Measurements from ENCODE around the gene SNX19. TPM values are rescaled to one million over a fixed set of nuclear protein-coding genes. Genes with fewer than 3 reads are reported as not detected.

SNX19 gene
- total RNA-seq, 1 donor from 2014 or later, result 60.4 TPM

DNA sequence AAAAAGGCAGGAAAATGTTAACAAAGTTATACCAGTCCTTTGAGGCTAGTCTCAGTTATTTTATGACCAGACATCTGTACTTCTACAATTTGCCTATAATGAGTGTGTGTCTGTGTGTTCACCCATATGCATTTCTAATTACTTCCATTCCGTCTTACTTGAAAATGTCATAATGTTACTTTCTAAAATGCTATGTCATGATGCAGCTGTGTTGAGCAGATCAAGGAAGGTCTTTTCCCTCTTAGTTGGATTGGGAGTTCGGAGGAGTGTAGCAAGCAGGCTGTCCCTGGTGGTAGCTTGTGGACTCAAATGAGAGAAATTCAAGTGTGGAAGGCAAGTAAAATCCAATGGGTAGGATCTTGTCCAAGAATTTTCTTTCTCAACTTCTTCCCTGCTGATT, 3.0 kb downstream of the SNX19 start:
- TF ChIP-seq, protein P1, sequence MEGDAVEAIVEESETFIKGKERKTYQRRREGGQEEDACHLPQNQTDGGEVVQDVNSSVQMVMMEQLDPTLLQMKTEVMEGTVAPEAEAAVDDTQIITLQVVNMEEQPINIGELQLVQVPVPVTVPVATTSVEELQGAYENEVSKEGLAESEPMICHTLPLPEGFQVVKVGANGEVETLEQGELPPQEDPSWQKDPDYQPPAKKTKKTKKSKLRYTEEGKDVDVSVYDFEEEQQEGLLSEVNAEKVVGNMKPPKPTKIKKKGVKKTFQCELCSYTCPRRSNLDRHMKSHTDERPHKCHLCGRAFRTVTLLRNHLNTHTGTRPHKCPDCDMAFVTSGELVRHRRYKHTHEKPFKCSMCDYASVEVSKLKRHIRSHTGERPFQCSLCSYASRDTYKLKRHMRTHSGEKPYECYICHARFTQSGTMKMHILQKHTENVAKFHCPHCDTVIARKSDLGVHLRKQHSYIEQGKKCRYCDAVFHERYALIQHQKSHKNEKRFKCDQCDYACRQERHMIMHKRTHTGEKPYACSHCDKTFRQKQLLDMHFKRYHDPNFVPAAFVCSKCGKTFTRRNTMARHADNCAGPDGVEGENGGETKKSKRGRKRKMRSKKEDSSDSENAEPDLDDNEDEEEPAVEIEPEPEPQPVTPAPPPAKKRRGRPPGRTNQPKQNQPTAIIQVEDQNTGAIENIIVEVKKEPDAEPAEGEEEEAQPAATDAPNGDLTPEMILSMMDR (IDR thresholded peaks at IDR 0.05), result no peak
- Mint-ChIP-seq H3K4me3 (no peak overlapping the region), H3K36me3 (ENCODE audit: low read depth) (peaks cover 57% of the 10 kb centered on the region), H3K27me3 (no peaks in the 10 kb centered on the region), H3K27ac (no peak overlapping the region), H3K9me3 (no peaks in the 10 kb centered on the region), H3K4me1 (peaks cover 41% of the 10 kb centered on the region)
- CTCF ChIA-PET, result no interaction called here
- ATAC-seq (ENCODE audit: low read depth) (no peak), DNase-seq (no peak)
- POLR2A ChIA-PET, result no interaction called here
- intact Hi-C loops (cut with micrococcal nuclease), result loop anchor here (10.0 kb wide), 1 partner anchor 908 kb away; the partner anchor contains the start of gene PRDM10

DNA sequence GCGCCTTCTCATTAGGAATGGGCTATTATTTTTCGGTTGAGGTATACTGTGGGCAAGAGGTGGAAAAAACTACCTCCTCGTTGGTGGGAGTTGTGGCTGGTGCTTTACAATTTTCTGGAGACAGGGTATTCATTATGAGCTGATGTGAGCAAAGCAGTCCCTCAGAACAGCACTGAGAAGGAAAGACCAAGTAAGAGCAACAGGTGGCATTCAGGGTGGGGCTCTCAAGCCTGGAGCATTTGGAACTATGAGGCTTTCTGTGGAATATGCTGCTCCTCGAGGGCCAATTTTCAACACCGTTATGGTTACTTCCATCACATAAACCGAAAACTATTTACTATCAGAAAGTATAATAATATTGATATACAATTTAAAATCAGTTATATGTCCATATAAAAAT, 3.7 kb downstream of the SNX19 start:
- TF ChIP-seq, protein P1 (IDR thresholded peaks at IDR 0.05), result no peak
- POLR2A ChIA-PET, result no interaction called here
- Mint-ChIP-seq H3K36me3 (ENCODE audit: low read depth) (peaks cover 64% of the 10 kb centered on the region), H3K4me1 (peaks cover 41% of the 10 kb centered on the region), H3K9me3 (no peaks in the 10 kb centered on the region), H3K27ac (no peak overlapping the region), H3K4me3 (no peak overlapping the region), H3K27me3 (no peaks in the 10 kb centered on the region)
- no peak for DNase-seq
- ATAC-seq (ENCODE audit: low read depth), result no peak
- CTCF ChIA-PET, result interaction anchor here (1.3 kb wide), 1 partner anchor 50 kb away, joined by 4 read pairs; no protein-coding TSS in a partner anchor
- intact Hi-C loops (cut with micrococcal nuclease), result loop anchor here (10.0 kb wide), 1 partner anchor 908 kb away; the partner anchor contains the start of gene PRDM10

DNA sequence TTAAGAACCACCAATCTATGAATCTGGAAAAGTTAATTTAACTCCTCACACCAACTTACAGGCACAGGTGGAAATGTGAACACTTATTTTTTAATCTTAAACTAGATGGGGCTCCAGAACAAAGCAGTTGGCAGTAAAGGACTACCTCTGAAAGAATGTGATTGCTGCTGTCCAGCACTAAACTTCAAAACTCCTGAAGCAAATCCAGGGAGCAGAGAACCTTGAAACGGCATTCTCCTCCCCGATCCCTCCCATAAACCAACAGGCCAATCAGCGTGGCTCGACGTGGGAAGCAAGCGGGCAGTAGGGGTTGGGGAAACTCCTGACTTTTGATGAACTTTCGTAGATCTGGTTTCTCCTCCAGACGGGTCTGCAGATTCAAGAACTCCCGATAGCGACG, 5.0 kb downstream of the SNX19 start:
- Mint-ChIP-seq H3K9me3 (no peaks in the 10 kb centered on the region), H3K27ac (no peak overlapping the region), H3K27me3 (no peaks in the 10 kb centered on the region), H3K4me1 (peaks cover 34% of the 10 kb centered on the region), H3K36me3 (ENCODE audit: low read depth) (peaks cover 77% of the 10 kb centered on the region), H3K4me3 (no peak overlapping the region)
- no peak for ATAC-seq (ENCODE audit: low read depth)
- intact Hi-C loops (cut with micrococcal nuclease), result loop anchor here (10.0 kb wide), 1 partner anchor 907 kb away; the partner anchor contains the start of gene PRDM10
- DNase-seq, result no peak
- CTCF ChIA-PET, result no interaction called here
- POLR2A ChIA-PET, result no interaction called here
- TF ChIP-seq, protein P1 (IDR thresholded peaks at IDR 0.05), result no peak

DNA sequence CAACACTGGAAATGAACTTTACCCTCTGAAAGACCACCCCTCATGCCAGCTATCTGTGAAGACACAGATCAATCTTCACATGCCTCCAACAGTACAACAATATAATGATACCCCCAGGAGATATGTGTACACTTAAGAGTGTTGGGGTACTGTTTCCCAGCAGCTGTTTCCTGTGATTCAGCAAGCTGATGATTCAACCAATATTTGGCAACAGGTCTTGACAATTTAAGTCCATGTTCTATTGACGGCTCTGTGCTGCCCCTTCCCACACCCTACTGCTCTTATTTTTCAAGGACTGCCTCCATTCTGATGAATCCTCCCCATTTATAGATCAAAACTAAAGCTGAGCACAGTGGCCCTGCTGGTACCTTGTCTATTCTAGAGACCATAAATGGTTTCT, 6.6 kb downstream of the SNX19 start:
- intact Hi-C loops (cut with micrococcal nuclease), result loop anchor here (10.0 kb wide), 1 partner anchor 905 kb away; the partner anchor contains the start of gene PRDM10

DNA sequence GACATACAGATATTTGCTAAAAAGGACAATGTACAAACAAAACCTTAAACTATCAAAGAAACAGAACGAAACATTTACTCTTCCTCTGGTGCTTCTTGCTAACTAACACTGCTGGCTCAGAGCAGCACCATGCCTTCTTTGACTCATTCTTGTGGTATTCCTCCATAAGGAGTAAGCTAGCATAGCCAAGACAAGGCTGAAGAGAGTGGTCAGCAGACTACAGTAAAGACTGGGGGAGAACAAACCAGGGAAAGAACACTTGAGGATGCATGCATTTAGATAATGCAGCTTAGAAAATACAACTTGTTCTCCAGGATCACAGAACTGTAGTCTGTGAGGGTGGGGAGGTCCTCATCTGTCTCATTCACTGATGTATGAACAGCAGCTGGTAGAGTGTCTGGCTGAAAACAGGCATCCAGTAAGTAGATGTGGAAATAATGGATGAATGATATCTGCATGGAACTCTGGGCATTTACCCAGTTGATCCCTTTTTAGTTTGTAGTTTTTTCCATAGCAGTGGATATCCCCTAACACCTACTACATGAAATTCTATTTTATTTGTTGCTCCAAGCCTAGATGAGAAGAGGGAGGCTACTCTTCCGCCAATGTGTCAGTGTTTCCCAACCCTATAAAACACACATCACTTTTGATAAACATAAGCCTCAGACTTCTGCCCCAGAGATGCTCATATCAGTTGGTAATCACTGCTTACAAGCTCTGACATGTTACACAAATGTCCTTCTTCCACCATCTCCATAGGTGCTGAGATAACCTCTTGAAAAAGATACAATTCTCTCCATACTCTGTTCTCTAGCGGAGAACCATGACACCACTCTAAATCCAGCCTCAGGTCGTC, 7.3 kb downstream of the SNX19 start:
- no peak for DNase-seq
- H3K4me1 Mint-ChIP-seq, result peaks cover 17% of the 10 kb centered on the region
- intact Hi-C loops (cut with micrococcal nuclease), result no loop called here
- no peak for ATAC-seq (ENCODE audit: low read depth)
- no peak overlapping the region for H3K4me3 Mint-ChIP-seq
- ChIA-PET POLR2A (no interaction called here), CTCF (no interaction called here)
- no peaks in the 10 kb centered on the region for H3K27me3 Mint-ChIP-seq
- H3K27ac Mint-ChIP-seq, result no peak overlapping the region
- H3K9me3 Mint-ChIP-seq, result no peaks in the 10 kb centered on the region
- TF ChIP-seq, protein P1 (IDR thresholded peaks at IDR 0.05), result no peak
- peaks cover 91% of the 10 kb centered on the region for H3K36me3 Mint-ChIP-seq (ENCODE audit: low read depth)

More for the DNA sequence above, 6.6 kb downstream of the SNX19 start:
- ATAC-seq (ENCODE audit: low read depth) (no peak), DNase-seq (no peak)
- Mint-ChIP-seq H3K27me3 (no peaks in the 10 kb centered on the region), H3K36me3 (ENCODE audit: low read depth) (peaks cover 89% of the 10 kb centered on the region), H3K27ac (no peak overlapping the region), H3K4me3 (no peak overlapping the region), H3K9me3 (no peaks in the 10 kb centered on the region), H3K4me1 (peaks cover 23% of the 10 kb centered on the region)
- CTCF ChIA-PET, result no interaction called here
- POLR2A ChIA-PET, result no interaction called here
- TF ChIP-seq, protein P1 (IDR thresholded peaks at IDR 0.05), result no peak
